ENCODE measurements around the gene CCDC157. TPM values are rescaled to one million over a fixed set of nuclear protein-coding genes. Genes with fewer than 3 reads are reported as not detected.
"Not testable (repeated sequence)": the region's sequence is repeated elsewhere in the genome, so short reads cannot be mapped to it uniquely, and the experiment has no call there.

CCDC157 gene
- total RNA-seq, 1 donor: 2.6 TPM

DNA sequence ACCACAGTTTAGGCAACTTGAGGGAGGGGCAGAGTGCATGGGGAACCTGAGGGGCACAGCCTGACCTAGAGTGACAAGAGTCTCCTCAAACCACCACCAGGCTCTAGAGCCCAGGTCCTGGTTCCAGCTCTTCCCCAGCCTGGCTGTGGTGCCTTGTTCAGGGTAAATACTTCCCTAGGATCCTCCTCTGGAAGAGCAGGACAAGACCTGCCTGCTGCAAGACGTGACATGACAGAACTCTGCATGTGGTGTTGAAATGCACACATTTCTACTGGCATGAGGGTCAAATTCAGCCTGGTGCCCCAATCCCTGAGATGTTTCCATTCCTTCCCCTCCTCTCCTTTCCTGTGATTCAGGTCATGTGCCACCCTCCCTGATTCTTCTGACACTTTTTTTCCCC lies 43.4 kb downstream of the CCDC157 start:
- DNase-seq (ENCODE audit: low read depth): no peak
- TF ChIP-seq, protein P1, sequence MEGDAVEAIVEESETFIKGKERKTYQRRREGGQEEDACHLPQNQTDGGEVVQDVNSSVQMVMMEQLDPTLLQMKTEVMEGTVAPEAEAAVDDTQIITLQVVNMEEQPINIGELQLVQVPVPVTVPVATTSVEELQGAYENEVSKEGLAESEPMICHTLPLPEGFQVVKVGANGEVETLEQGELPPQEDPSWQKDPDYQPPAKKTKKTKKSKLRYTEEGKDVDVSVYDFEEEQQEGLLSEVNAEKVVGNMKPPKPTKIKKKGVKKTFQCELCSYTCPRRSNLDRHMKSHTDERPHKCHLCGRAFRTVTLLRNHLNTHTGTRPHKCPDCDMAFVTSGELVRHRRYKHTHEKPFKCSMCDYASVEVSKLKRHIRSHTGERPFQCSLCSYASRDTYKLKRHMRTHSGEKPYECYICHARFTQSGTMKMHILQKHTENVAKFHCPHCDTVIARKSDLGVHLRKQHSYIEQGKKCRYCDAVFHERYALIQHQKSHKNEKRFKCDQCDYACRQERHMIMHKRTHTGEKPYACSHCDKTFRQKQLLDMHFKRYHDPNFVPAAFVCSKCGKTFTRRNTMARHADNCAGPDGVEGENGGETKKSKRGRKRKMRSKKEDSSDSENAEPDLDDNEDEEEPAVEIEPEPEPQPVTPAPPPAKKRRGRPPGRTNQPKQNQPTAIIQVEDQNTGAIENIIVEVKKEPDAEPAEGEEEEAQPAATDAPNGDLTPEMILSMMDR (IDR thresholded peaks at IDR 0.05; ENCODE audit: insufficient read depth, low read length): no peak
- H3K4me3 ChIP-seq (ENCODE audit: low read depth, low read length): peak overlapping the region; percentile 17

DNA sequence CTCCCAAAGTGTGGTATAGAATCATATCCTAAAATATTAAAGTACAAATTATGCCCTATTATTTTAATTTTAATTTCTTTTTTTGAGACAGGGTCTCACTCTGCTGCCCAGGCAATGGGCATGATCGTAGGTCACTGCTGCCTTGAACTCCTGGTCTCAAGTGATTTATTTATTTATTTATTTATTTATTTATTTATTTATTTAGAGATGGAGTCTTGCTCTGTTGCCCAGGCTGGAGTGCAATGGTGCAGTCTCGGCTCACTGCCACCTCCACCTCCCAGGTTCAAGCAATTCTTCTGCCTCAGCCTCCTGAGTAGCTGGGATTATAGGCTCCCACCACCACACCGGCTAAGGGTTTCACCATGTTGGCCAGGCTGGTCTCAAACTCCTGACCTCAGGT lies 44.2 kb downstream of the CCDC157 start:
- not testable (repeated sequence) for DNase-seq (ENCODE audit: low read depth); H3K4me3 ChIP-seq (ENCODE audit: low read depth, low read length)

DNA sequence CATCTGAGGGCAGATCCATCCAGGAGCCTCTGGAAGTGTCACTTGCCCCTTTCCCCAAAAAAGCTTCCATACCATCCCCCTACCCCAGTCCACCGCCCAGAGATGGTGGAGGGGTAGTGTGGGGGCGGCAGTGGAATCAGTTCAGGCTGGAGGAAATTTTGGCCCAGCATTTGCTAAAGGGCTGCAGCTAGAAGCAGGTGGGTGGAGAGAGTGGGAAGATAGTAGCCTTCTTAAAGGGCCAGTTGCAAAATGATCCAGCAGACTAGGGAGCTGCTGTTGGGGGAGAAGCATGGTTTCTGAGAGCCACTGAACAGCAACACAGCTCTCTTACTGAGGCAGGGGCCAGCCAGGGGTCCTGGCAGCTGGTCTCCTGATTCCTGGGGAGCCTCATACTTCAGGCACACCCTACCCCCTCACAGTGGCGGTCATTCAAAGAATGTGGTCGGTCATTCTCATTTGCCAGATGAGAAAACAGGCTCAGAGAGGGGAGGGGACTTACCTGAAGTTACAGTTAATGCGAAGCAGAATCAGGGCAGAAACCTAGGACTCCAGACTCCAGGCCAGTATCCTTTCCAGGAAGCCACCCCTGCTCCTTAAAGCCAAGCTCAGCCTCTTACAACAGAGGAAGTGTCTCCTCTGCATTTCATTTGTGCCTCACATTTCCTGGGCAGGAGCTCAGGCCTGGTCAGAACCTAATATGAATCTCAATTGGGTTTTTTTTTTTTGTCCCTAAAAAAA lies 45.4 kb downstream of the CCDC157 start:
- TF ChIP-seq, protein P1 (IDR thresholded peaks at IDR 0.05; ENCODE audit: insufficient read depth, low read length): no peak
- H3K4me3 ChIP-seq (ENCODE audit: low read depth, low read length): no peak overlapping the region
- no peak for DNase-seq (ENCODE audit: low read depth)

DNA sequence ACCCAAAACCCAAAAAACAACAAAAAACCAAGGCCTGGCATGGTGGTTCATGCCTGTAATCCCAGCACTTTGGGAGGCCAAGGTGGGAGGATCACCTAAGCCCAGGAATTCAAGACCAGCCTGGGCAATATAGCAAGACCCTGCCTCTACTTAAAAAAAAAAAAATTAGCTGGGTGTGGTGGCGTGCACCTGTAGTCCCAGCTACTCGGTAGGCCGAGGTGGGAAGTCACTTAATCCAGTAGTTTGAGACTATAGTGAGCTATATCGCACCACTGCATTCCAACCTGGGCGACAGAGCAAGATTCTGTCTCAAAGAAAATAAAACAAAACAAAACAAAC lies 45.9 kb downstream of the CCDC157 start:
- not testable (repeated sequence) for H3K4me3 ChIP-seq (ENCODE audit: low read depth, low read length); DNase-seq (ENCODE audit: low read depth)

DNA sequence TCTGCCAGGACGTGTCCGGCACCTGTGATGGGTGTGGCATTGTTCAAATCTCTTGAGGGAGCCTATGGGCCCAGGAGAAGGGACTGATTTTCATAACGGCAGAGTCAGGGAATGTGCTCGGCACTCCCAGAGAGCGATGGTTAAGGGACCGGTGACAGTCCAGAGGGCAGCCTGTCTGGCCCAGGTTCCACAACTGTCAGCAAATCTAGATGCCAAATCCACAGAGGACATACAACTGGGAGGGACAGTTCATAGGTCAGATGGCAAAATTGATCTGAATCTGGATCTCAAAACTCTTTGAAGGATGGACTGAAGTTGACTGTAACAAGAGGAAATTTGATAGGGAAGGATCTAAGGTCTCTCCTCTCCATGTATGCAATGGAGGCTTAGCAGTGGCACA lies 47.5 kb downstream of the CCDC157 start:
- no peak overlapping the region for H3K4me3 ChIP-seq (ENCODE audit: low read depth, low read length)
- no peak for DNase-seq (ENCODE audit: low read depth)
- TF ChIP-seq, protein P1 (IDR thresholded peaks at IDR 0.05; ENCODE audit: insufficient read depth, low read length): no peak

DNA sequence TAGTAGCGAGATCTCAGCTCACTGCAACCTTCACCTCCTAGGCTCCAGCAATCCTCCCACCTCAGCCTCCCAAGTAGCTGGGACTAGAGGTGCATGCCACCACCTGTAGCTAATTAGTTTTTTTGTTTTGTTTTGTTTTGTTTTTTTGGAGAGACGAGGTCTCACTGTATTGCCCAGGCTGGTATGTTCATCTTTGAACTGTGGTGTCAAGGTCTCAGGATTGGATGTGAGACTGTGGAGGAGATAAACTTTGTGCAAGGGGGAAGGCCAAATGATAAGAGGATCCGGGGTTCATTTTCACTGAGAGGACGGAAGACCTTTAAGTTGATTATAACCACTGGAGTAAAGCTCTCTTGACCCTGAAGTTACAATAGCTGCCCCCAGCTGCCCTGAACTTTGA lies 48.9 kb downstream of the CCDC157 start:
- DNase-seq (ENCODE audit: low read depth): no peak
- no peak overlapping the region for H3K4me3 ChIP-seq (ENCODE audit: low read depth, low read length)
- TF ChIP-seq, protein P1 (IDR thresholded peaks at IDR 0.05; ENCODE audit: insufficient read depth, low read length): no peak

DNA sequence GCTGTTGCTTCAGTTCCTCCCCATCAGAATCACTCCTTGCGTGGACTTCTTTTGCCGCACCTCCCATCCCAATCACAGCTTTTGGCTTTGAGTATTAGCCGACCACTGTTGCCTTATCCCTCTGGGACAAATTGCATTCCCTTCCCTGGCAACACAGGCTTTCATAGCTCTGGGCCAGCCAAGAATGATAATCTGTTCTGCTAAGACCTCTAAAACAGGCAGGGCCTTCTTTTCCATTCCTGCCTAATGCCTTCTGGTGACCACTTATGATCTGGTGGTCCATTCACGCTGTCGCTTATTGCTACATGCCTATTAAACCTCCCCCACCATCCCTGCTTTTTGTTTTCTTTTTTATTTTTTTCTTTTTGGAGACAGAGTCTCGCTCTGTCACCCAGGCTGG lies 49.6 kb downstream of the CCDC157 start:
- TF ChIP-seq, protein P1 (IDR thresholded peaks at IDR 0.05; ENCODE audit: insufficient read depth, low read length): no peak
- DNase-seq (ENCODE audit: low read depth): no peak
- H3K4me3 ChIP-seq (ENCODE audit: low read depth, low read length): no peak overlapping the region

DNA sequence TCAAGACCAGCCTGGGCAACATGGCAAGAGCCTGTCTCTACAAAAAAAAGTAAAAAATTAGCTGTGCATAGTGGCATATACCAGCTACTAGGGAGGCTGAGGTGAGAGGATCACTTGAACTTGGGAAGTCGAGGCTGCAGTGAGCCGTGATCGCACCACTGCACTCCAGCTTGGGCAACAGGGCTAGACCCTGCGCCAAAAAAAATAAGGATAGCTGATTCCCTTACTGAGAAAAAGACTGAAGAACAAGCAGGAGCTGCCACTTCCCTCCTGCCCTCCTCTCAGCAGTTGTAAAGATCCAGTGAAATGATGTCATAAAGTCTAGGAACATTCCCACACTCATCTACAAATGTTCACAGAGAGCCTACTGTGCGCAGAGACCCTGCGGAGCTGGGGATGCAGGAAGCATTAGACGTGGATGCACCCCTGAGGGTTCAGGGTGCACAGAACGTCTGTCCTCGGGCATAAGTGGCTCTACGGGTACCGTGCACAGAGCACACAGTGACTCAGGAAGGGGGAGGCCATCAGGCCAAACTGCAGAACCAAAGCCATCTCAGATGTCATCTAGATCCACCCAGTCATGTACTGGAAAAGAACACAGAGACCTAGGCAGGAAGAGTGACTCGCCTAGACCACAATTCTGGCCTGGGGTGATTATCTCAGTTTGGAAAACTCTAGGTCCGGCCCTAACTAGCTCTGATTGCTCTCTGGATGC lies 51.7 kb downstream of the CCDC157 start:
- TF ChIP-seq, protein P1 (IDR thresholded peaks at IDR 0.05; ENCODE audit: insufficient read depth, low read length): no peak
- DNase-seq (ENCODE audit: low read depth): no peak

More for the DNA sequence above, 51.7 kb downstream of the CCDC157 start:
- no peak overlapping the region for H3K4me3 ChIP-seq (ENCODE audit: low read depth, low read length)
